Renal cortical epithelial cell (primary cell): ENCODE data around the gene GOLT1A. TPM values are rescaled to one million over a fixed set of nuclear protein-coding genes. Genes with fewer than 3 reads are reported as not detected.
A peak's percentile ranks its signal among the peaks of the same experiment; 100 is the strongest.

ENCODE experiments used
- DNase-seq: peaks from one replicate; pipeline ENCODE4 v3.0.0-alpha.2; 2011; ENCODE audit warnings: low read depth
- total RNA-seq: library from RNA; depleted of rRNA; stranded (reverse); fragments of >200 nt; gene quantifications from 2 replicates; pipeline ENCODE4 v1.2.3, GENCODE V29; 2014

GOLT1A gene
- total RNA-seq, 1 donor from 2014 or later: 0.75 TPM

DNA sequence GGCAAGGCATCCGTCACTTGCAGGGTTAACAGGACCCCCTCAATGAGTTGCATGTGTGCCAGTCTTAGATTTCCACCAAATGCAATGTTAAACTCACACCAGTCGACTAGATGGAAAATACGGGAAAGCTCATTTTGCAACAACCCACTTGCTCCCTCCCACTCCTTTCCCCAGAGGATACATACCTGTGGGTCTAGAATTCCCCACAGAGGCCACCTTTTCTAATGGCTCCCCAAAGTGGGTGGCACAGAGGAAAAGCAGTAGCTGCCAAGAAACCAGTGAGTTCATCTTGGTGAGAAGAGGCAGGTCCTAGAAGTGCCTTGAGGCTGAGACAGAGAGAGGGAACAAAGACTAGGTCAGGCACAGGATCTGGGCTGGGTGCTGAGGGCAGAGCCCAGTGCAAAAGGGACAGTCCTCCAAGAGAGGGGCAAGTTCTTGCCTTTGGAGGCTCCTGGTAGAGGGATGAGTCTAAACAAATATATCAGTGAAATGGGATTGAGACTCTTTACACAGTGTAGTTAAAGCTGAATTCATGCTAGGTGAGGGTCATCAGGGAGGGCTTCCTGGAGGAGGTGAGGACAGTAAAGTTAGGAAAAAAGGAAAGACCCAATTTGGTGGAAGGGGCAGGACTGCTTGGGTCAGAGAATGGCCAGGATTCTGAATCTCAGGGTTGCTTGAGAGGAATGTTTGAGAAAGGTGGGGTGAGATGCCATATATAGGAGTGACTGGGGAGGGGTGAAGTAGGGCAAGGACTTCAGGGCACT, 21.0 kb downstream of the GOLT1A start:
- peak; percentile 69 for DNase-seq

DNA sequence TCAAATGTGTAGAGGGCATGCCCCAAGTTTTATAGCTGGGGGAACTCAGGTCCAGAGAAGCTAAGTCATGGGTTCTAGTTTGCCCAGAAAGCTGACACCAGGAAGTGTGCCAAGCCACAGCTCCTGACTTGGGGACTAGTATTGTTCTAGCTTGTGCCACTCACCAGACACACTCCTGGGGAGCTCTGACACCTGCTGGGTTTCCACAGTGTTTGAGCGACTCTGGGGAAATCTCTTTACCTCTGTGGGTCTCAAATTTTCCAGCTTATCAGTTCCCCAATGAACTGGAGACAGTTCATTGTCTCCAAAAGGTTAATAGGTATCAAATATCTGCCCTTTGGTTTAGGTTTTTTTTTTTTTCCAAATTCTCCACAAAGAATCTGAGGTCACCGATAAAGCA, 21.7 kb downstream of the GOLT1A start:
- no peak for DNase-seq

DNA sequence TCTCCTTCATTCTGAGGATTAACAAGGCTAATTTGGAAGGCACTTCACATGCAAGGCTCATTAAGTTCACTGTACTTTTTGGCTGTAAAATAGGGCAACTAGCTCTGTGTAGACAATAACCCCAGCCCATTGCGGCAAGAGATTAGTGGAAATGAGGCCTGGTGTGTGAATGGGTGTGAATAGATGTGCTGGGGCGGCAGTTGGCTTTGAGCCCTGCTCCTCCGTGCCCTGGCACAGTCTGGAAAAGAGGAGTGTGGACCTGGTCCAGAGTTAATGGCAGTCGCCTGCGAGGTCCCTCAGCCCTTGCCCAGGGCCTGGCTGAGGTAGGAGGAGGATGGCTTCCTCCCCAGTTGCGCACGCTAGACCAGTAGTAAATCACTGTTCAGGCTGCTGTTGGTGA, 22.3 kb downstream of the GOLT1A start:
- no peak for DNase-seq

DNA sequence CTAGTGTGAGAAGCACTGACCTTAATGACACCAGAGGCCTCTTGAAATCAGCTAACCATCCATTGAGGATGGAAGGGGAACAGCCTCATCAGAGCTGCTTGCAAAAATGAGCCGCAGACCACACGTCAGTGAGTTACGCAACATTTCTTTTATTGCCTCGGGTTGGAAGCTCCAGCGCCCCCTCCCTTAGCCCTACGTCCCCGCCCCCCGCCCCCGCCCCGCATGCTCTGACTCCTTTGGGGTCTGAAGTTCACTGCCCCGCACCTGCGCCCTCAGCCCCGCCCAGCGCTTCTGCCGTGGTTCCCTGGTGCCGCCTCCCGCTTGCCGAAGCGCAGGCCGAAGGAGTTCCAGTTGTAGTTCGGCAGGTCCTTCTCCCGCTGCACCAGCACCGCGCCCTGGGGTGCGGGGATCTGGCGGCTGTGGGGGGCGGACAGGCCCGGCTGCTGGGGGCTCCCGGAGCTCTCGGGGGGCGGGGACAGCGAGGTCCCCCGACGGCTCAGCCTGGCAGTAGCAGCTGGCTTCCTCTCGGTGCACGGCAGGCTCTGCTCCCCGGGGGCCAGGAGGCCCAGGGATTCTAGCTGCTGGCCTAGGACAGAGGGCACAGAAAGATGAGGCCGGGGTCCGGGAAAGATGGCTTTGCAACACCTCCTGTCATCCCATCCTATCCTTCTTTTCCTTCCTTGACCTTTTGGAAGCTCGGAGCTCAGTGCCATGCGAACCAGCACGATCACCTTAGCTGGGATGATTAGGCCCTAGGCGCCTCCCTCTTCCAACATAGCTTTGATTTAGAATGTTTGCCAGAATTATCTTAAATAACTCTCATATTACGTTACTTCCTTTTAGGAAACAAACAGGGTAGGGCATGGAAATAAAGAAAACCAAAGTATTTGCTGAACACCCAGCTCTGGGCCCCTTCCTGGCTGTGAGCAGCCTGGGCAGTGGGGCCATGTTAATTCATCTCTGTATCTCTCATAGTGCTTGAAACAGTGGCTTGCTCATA, 23.3 kb downstream of the GOLT1A start:
- peak; percentile 87 for DNase-seq

DNA sequence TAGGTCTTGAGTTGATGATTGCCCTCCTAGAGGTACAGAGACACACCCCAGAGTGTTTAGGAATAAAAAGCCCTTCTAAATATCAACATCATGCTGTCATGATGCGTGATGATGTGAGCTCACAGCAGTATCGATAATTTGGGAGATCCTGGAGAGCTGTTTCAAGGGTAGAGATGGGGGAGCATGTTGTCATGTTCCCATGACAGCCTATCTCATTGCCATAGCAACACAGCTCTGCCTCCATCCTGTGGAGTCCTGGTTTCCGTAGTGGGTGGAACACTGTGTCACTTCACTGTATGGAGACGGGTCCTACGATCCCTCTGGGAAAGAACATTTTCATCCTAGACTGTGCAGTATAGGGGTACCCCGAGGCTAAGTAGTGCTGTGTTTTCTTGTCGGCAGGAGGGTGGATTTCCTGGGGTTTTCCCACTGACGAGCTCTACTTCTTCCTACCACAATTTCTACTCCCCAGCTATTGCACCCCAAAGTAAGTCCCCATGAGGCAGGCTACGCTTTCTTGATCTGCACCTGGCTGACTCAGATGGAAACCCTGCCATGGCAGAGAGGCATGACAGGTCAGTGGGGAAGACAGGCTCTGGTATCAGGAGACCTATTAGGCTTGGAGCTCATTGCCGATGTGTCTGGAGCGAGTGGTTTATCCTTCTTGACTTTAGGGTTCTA, 24.7 kb downstream of the GOLT1A start:
- DNase-seq: no peak

DNA sequence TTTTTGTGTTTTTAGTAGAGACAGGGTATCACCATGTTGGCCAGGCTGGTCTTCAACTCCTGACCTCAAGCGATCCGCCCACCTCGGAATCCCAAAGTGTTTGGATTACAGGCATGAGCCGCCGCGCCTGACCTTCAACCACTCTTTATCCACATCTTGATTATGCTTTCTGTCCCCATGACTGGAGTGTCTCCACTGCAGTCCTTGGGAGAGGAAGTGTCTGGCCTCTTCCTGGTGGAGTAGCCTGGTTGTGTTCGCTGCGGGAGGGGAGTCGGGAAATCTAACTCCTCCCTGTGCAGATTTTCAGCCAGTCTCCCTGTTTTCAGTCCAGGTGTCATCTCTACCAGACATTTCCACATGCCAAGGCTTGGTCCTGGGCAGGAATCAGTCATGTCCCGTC, 27.2 kb downstream of the GOLT1A start:
- no peak for DNase-seq

DNA sequence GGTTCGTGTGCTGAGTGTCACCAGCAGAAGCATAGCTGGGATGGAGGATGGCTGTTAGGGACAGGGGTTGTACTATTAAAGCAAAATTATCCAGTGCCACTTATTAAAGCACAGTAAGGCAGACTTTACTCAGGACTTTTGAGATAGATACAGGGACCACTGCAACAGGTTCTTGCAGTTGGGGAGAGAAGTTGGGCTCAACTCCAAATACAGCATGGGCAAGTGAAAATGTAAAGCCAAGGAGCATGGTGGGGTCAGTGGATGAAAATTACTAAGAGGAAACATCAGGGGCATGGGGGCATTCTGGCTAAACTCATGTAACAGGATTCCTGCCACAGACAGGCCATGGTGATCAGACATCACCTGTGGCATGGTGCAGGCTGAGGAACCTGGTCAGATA, 32.7 kb downstream of the GOLT1A start:
- DNase-seq: no peak

DNA sequence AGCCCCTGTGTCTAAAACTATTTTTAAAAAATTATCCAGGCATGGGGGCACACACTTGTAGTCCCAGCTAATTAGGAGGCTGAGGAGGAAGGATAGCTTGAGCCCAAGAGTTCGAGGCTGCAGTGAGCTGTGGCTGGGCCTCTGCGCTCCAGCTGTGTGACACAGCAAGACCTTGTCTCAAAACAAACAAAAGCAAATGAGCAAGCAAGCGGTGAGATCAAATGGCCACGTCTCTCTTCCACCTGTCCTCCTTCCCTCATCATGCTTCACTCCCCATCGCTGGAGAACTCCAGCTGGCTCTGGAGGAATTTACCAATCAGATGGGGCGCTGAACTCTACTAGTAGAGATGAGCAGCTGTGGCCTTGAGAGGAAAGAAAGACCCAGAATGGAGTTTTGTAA, 33.7 kb downstream of the GOLT1A start:
- DNase-seq: no peak

DNA sequence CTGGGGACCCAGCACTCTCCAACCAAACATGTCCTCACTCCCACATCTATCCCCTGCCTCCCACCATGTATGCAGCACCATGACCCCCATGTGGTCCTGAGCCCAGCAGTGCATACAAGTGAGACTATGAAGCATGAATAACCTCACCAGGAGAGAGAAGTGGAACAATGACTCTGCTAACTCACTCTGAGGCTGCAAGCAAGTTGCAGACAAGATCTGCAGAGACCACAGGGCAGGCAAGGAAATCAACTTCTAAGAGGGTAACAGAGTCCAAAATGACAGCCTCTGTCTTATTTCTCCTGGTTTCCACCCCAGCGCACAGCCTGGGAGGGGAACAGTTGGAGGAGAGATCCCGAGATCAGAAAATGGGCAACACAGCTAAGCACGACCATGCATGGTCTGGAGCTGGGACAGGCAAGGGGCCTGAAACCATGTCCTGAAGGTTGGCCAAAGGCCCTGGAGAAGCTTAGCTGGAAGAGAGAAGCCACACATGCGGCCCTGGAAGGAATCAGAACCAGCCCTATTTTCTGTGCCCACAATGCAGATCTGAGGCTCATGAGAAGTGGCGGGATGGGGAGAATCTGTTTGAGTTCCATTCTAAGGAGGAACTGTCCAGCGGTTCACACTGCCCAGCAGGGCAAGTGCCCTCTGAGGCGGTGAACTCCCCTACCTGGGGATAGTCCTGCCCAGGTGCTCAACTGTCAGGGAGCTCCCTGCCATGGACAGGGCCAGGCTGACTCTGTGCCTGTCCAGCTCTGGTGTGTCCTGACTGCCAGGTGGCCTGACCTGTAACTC, 35.1 kb downstream of the GOLT1A start:
- no peak for DNase-seq

DNA sequence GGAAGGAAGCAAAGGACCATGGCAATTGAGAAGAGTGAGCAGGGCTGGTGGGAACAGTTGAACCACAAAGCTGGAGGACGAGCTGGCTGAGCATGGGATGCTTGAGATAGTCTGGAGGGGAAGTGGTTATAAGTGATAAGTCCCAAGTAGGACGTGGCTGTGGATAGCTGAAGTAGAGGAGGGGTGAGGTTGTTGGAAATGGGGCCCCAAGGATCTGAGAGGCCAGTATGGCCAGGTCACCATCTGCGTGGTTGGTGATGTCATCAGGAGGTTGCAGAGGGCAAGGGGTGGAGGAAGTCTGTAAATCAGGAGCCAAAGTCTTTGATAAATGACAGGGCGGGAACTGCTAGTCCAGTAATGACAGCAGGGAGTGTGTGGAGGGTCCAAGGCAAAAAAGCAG, 36.7 kb downstream of the GOLT1A start:
- no peak for DNase-seq

DNA sequence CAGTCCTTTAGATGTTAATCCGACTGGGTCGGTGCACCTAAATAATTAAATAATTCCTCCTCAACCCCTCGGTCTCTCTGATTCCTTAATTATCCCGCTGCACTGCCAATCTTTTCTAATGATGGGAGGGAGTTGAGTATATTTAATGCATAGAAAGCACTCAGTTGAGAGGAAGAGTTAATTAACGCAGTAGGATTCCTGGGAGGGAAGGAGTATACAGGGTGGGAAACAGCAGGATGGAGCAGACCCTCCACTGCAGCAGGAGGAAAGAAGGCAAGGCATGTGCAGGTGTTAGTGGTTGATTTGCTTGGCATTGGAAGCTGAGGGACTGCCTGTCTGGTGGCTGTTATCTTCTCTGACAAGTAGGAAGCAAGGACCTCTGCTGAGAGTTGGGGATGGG, 37.7 kb downstream of the GOLT1A start:
- DNase-seq: no peak

DNA sequence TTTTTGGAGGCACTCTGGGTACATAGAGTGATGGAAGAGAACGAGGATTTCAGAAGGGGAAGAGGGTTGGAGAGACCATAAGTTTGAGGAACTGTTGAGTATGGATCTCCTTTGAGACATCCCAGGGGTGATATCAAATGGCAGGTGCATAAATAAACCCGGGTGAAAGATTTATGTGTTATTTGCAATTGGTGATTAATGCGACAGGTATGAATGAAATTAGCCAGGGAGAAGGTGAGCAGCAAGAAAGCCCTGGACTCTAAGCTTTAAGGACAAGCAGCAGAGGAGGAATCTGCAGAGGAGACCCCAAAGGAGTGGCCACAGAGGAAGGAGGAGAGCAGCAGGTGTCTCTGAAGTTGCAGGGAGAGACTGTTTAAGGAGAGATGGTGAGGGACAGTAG, 38.8 kb downstream of the GOLT1A start:
- DNase-seq: peak; percentile 22

DNA sequence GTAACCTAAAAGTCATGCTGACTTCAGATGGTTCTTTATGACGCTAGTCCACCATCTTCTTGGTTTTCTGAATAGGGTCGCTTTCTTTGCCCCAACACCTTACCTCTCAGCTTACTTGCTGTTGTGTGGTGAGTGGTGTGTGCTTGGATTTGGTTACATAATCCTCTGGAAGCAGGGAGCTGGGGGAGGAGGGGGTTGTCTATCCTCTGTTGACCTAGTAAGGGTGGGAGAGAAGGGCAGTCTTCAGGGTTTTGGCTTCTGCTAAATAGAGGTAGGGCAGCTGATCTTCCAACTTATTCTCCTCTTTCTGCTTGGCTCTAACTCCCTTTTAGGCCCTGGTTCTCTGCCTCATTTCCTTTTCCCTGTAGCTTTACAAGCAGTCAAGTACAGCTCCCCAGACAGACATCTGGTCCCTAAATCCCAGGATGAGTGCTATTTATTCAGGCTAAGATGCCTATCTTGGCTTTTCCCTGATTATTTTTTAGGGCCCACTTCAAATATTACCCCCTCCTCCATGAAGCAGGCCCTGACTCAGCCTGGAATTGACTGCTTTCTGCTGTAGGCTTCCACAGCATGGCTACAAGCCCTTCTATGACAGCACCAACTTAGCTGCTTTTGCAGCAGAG, 41.3 kb downstream of the GOLT1A start:
- no peak for DNase-seq

DNA sequence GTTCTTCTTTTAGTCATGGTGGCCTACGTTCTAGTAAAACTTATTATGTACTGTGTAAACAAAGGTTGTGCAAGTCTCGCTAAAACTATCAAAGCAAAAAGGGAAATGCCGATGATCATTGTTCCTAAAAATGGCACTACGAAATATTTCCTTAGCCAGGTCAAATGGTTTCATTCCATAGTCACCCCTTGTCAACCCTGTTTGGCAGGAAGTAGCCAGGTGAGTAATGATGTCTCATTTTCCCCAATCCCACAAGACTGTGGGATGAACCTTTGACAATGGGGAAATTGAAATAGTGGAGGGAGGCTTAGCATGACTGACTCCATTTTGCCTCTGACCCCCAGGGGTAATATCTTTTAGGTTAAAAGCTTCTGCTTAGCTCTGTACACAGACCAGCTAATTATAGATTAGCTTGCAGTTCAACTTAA, 42.0 kb downstream of the GOLT1A start:
- peak; percentile 97 for DNase-seq

DNA sequence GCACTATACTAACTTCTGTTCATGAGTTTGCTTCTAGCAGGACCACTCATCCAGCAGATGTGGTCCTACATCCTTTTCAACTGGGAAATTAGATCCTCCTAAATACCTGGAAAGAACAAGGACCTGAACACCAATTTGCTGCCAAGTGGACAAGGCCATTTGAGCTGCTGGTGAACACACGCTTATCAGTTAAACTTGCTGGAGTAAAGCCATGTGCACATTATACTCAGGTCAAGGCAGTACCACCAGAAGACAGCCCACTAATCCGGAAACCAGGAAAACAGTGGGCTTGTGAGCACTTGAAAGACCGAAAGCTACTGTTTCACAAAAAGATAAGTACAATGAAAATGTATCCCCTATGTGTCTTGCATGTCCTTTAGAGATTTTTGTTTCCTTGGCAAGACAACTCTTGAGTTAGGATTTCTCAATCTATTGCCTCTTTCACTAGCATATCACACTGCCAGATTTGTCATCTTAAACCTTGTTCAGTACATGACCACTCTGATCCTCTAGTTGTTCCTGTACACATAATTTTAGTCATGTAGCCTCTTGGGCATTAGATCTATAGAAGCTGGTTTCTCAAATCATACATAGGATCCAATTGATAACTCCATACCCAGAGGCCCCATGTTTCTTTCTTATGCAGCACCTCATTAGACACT, 43.2 kb downstream of the GOLT1A start:
- no peak for DNase-seq

DNA sequence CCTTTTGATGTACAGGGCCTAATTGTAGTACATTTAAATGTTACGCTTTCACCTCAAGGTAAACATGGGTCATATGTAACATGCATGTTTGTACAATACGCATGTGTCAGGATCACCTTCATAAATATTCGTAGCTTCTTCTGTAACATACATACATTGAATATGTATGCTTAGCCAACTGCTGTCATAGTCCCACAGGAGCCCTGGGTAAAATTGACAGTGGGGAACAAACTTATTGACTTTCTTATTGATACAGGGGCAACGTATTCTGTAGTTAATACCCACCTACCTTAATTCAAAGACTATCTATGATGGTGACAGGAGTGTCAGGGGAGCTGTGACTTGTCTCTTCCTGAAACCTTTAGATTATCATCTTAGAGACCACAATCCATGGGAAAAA, 43.9 kb downstream of the GOLT1A start:
- no peak for DNase-seq

DNA sequence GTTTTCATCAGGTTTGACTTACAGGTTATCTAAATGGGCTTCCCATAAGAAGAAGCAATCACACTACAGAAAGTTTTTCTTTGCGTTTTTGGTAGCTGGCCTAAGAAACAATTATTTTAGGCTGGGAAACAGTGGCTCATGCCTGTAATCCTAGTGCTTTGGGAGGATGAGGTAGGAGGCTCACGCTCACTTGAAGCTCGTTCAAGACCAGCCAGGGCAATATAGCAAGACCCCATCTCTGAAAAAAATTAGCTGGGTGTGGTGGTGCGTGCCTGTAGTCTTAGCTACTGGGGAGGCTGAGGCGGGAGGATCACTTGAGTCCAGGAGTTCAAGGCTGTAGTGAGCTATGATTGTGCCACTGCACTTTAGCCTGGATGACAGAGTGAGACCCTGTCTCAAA, 46.1 kb downstream of the GOLT1A start:
- DNase-seq: no peak

DNA sequence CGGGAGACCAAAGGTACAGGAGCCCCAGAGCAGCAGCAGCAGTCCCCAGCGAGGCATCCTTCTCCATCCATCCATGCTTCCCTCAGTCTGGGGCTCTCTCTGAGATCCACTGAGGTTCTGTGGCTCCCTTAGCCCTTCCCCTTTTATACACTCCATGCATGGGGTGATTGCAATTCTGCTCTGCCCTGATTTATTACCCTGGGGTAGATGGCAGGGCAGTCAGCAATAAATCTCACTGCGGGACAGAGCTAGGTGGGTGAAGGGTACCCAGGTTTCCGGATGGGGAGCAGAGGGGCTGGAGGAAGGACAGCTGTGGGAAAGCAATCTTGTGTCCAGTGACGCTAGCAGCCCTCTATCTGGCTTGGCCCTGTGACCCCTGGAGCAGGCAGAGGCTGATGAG, 47.6 kb downstream of the GOLT1A start, which contains the start of gene REN:
REN (minus strand) TSS at position 119 of the 400 bp plus-strand sequence; CDS start at position 75, 44 bp downstream.
- DNase-seq: no peak

DNA sequence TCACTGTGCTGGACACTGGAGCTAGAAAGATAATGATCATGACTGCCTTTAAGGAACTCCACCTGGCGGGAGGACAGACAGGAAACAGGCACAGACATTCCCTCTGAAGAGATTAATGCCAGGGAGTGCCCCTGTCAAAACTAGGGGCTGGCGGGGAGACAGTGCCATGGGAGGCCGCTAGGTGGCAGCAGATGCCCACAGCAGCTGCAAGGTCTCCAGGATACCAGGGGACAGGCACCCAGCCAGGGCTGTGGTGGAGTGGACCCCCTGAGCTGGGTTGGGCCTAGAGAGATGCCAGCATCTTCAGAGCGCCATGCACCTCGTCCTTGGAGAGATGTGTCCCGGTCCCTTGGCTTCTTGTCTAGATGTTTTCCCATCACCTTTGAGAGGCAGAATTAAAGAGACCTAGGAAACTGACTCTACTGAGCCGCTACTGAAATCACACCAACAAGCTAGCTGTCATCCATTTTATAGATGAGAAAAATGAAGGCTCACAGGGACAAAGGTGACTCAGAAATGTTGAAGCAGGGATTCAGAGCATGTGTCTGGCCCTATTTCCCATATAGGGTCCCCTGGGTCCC, 51.2 kb downstream of the GOLT1A start:
- peak; percentile 57 for DNase-seq
